Transverse colon (tissue), 4 donors: ENCODE measurements around the gene SUCLG2. TPM values are rescaled to one million over a fixed set of nuclear protein-coding genes. Genes with fewer than 3 reads are reported as not detected.

Experiments
- DNase-seq: peaks from one replicate; pipeline ENCODE4 v3.0.0-alpha.2; 2019
- H3K27ac ChIP-seq, 4 donors: fragments of 200-600 bp; sonication (generic); 2 replicates each; pipeline ENCODE4 v1.5.1; 2016 to 2018; ENCODE audit warnings: inconsistent platforms in 4 of 4
- H3K27me3 ChIP-seq: fragments of 200-600 bp; sonication (generic); 2 replicates; pipeline ENCODE4 v1.5.1; 2017; ENCODE audit warnings: inconsistent platforms
- H3K36me3 ChIP-seq, 4 donors: fragments of 200-600 bp; sonication (generic); 2 replicates each; pipeline ENCODE4 v1.5.1; 2017 to 2019; ENCODE audit warnings: inconsistent platforms in 4 of 4
- H3K4me1 ChIP-seq, 4 donors: fragments of 200-600 bp; sonication (generic); 2 replicates each; pipeline ENCODE4 v1.5.1; 2017 to 2020; ENCODE audit warnings: inconsistent platforms in 4 of 4
- H3K4me3 ChIP-seq, 4 donors: fragments of 200-600 bp; sonication (generic); 1 replicate in 1 of 4; 2 replicates in 3 of 4; pipeline versions ENCODE4 v1.5.1 to v1.6.1; 2017 to 2019; ENCODE audit warnings: inconsistent platforms in 4 of 4
- H3K9me3 ChIP-seq, 2 donors: fragments of 200-600 bp; sonication (generic); 2 replicates each; pipeline ENCODE4 v1.5.1; 2017 to 2019; ENCODE audit warnings: inconsistent platforms in 2 of 2
- EP300 ChIP-seq: sonication (generic); formaldehyde crosslinking; IDR thresholded peaks from one replicate; pipeline ENCODE4 v1.6.1; 2017; ENCODE audit warnings: antibody characterized with exemption, low read depth
- POLR2A ChIP-seq: fragments of 450-650 bp; IDR thresholded peaks from one replicate; pipeline ENCODE4 v1.6.1; 2016; ENCODE audit warnings: antibody characterized with exemption, mild to moderate bottlenecking, moderate library complexity
- POLR2AphosphoS5 ChIP-seq, 3 donors: sonication (generic); formaldehyde crosslinking; IDR thresholded peaks; one replicate each; pipeline ENCODE4 v1.6.1; 2016; ENCODE audit warnings: antibody characterized with exemption in 3 of 3
- WGBS, 2 donors: methylation state at CpG; one replicate each; pipeline ENCODE4 v1.1.5; 2018; ENCODE audit warnings: low coverage in 1 of 2; 5-methylcytosine and 5-hydroxymethylcytosine counted together
- in situ Hi-C, 4 donors: fragments of 200-750 bp; cut with MboI; loops; one replicate each; pipeline versions ENCODE4 v1.15.0 to v1.15.1; 2017; ENCODE audit warnings: low sequenced_read_pairs in 3 of 4, low pct_ligation_motif_present in 1 of 4, low pct_unique_long_range_greater_than_20kb in 1 of 4
- intact Hi-C: fragments of 100-400 bp; cut with DNase I; formaldehyde crosslinking; loops from one replicate; pipeline ENCODE4 v1.15.1; 2023; ENCODE audit warnings: low total_unique reads
- total RNA-seq, 4 donors: library from RNA; depleted of rRNA; stranded (reverse); fragments of >200 nt; gene quantifications; one replicate each; pipeline ENCODE4 v1.1.0, GENCODE V29; 2016
- TF ChIP-seq, protein P1 (sequence below), 5 experiments: fragments of 200-600 bp in 3 of 5; fragments of 450-650 bp in 2 of 5; sonication (generic) in 3 of 5; IDR thresholded peaks; 1 replicate in 2 of 5; 2 replicates in 3 of 5; pipeline ENCODE4 v1.5.1; 2016 to 2017; ENCODE audit warnings: antibody characterized with exemption in 5 of 5, inconsistent platforms in 3 of 5, mild to moderate bottlenecking in 2 of 5, moderate library complexity in 1 of 5

The SUCLG2 gene
- total RNA-seq, 4 donors from 2014 or later: 59.5 to 269 (median 160) TPM

- Histone ChIP-seq H3K4me1 (no peaks in the 10 kb centered on the region), H3K4me3 (no peak overlapping the region), H3K27me3 (no peaks in the 10 kb centered on the region), H3K36me3 (no peaks in the 10 kb centered on the region), H3K27ac (no peak overlapping the region), H3K9me3 (no peaks in the 10 kb centered on the region)
- in situ Hi-C loops: no loop called here
- intact Hi-C loops: no loop called here
- TF ChIP-seq EP300: no peak
- TF ChIP-seq, protein P1, sequence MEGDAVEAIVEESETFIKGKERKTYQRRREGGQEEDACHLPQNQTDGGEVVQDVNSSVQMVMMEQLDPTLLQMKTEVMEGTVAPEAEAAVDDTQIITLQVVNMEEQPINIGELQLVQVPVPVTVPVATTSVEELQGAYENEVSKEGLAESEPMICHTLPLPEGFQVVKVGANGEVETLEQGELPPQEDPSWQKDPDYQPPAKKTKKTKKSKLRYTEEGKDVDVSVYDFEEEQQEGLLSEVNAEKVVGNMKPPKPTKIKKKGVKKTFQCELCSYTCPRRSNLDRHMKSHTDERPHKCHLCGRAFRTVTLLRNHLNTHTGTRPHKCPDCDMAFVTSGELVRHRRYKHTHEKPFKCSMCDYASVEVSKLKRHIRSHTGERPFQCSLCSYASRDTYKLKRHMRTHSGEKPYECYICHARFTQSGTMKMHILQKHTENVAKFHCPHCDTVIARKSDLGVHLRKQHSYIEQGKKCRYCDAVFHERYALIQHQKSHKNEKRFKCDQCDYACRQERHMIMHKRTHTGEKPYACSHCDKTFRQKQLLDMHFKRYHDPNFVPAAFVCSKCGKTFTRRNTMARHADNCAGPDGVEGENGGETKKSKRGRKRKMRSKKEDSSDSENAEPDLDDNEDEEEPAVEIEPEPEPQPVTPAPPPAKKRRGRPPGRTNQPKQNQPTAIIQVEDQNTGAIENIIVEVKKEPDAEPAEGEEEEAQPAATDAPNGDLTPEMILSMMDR (IDR thresholded peaks at IDR 0.05): no peak
- TF ChIP-seq POLR2A: no peak
- no peak for TF ChIP-seq POLR2AphosphoS5 (IDR thresholded peaks at IDR 0.05)
- DNase-seq: no peak
These were observed 24.3 kb upstream of the SUCLG2 start for GRCh38 chr3:67678665-67679064.

GRCh38 chr3:67674055-67674454 lies 19.6 kb upstream of the SUCLG2 start:
- WGBS, 2 donors: 80% methylated on average over 4 of the region's 4 CpGs; no CpG with 5 or more reads in 1 of the 2 donors
- Histone ChIP-seq H3K4me1 (no peaks in the 10 kb centered on the region), H3K27me3 (no peaks in the 10 kb centered on the region), H3K9me3 (no peaks in the 10 kb centered on the region), H3K36me3 (no peaks in the 10 kb centered on the region), H3K4me3 (no peak overlapping the region), H3K27ac (no peak overlapping the region)
- DNase-seq: no peak
- TF ChIP-seq POLR2AphosphoS5 (IDR thresholded peaks at IDR 0.05) (no peak), POLR2A (no peak), EP300 (no peak)
- TF ChIP-seq, protein P1 (IDR thresholded peaks at IDR 0.05): no peak
- in situ Hi-C loops: no loop called here
- intact Hi-C loops: no loop called here

DNA sequence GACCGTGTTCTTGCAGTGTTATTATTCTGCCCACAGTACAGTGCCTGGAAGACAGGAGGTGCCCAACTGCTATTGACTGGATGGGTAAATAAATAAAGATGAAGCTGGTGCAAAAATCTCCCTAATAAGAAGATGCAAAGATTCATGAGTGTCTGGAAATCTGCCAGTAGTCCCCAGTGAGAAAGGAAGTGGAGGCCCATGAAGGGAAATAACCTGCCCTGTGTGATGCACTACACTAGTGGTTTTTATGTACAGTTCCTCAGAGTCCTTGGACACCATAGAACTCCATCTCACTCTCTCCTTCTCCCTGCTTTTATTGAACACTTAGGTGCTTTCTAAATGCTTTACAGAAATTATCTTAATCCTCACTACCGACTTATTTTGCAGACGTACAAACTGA lies 8.3 kb upstream of the SUCLG2 start:
- H3K27ac ChIP-seq: no peak overlapping the region
- H3K4me3 ChIP-seq: no peak overlapping the region
- in situ Hi-C loops: no loop called here
- intact Hi-C loops: no loop called here
- WGBS, 2 donors: 92 to 93% methylated on average over 2 to 3 of the region's 3 CpGs
- no peak for DNase-seq
- no peaks in the 10 kb centered on the region for H3K36me3 ChIP-seq
- no peaks in the 10 kb centered on the region for H3K9me3 ChIP-seq
- TF ChIP-seq POLR2A (no peak), EP300 (no peak), POLR2AphosphoS5 (IDR thresholded peaks at IDR 0.05) (no peak)
- TF ChIP-seq, protein P1 (IDR thresholded peaks at IDR 0.05): no peak
- H3K27me3 ChIP-seq: no peaks in the 10 kb centered on the region
- peaks cover 0 to 6% (median 0%) of the 10 kb centered on the region in 4 donors for H3K4me1 ChIP-seq

- WGBS, 2 donors: 83 to 91% methylated on average over 1 of the region's 1 CpG
- H3K9me3 ChIP-seq: no peaks in the 10 kb centered on the region
- in situ Hi-C loops: no loop called here
- peaks cover 0 to 10% (median 0%) of the 10 kb centered on the region in 4 donors for H3K4me1 ChIP-seq
- no peak overlapping the region for H3K27ac ChIP-seq
- no peaks in the 10 kb centered on the region for H3K27me3 ChIP-seq
- no peak for DNase-seq
- TF ChIP-seq POLR2AphosphoS5 (IDR thresholded peaks at IDR 0.05) (no peak), EP300 (no peak), POLR2A (no peak)
- TF ChIP-seq, protein P1 (IDR thresholded peaks at IDR 0.05): no peak
- H3K36me3 ChIP-seq: no peaks in the 10 kb centered on the region
- H3K4me3 ChIP-seq: no peak overlapping the region
- intact Hi-C loops: no loop called here
These were observed 6.7 kb upstream of the SUCLG2 start for GRCh38 chr3:67661089-67661488.
